B cell (primary cell): ENCODE results near the gene PRSS3. TPM values are rescaled to one million over a fixed set of nuclear protein-coding genes. Genes with fewer than 3 reads are reported as not detected.
"Not testable (repeated sequence)": the region's sequence is repeated elsewhere in the genome, so short reads cannot be mapped to it uniquely, and the experiment has no call there.

Source experiments
- ATAC-seq: fragments of 200-7000 bp; cut with Tn5 transposase; one replicate; pipeline ENCODE4 v1.10.0; 2021; ENCODE audit warnings: low read depth, mild to moderate bottlenecking, moderate number of reproducible peaks, moderate library complexity
- CTCF ChIA-PET: fragments of 350-600 bp; sonication (Branson Sonifier 250); formaldehyde crosslinking; loops from one replicate; lab custom pipeline; 2021; ENCODE audit warnings: antibody characterized with exemption, inconsistent platforms; lab: Charles Lee
- POLR2A ChIA-PET: fragments of 350-600 bp; sonication (Branson Sonifier 250); formaldehyde crosslinking; loops from one replicate; lab custom pipeline; 2021; ENCODE audit warnings: antibody characterized with exemption; lab: Charles Lee
- DNase-seq: peaks from one replicate; pipeline ENCODE4 v3.0.0; 2013
- H2AFZ ChIP-seq: 2 replicates; pipeline ENCODE4 v1.6.1; 2012; ENCODE audit warnings: mild to moderate bottlenecking, low read depth, low read length; ENCODE audit not compliant: insufficient read depth, poor library complexity, severe bottlenecking
- H3K27ac ChIP-seq, 2 donors: 1 replicate in 1 of 2; 2 replicates in 1 of 2; pipeline ENCODE4 v1.5.1; 2012 to 2013; ENCODE audit warnings: low read length in 2 of 2, mild to moderate bottlenecking in 2 of 2, moderate library complexity in 1 of 2
- H3K27me3 ChIP-seq, 4 experiments: fragments of 200-600 bp in 1 of 4; sonication (generic) in 1 of 4; replicated peaks in 1 of 4; 1 replicate in 2 of 4; 2 replicates in 2 of 4; pipeline versions ENCODE4 v1.6.1 to v1.7.0; 2013 to 2016; ENCODE audit warnings: low read length in 3 of 4, mild to moderate bottlenecking in 2 of 4, mixed read lengths in 1 of 4, moderate library complexity in 1 of 4; ENCODE audit not compliant: insufficient read depth in 4 of 4, control insufficient read depth in 3 of 4; ENCODE audit errors: control extremely low read depth in 1 of 4
- H3K36me3 ChIP-seq, 2 experiments: replicated peaks in 1 of 2; 1 replicate in 1 of 2; 2 replicates in 1 of 2; pipeline versions ENCODE4 v1.6.1 to v1.7.1; 2013; ENCODE audit warnings: low read length in 1 of 2; ENCODE audit not compliant: insufficient read depth in 2 of 2, control insufficient read depth in 1 of 2; ENCODE audit errors: control extremely low read depth in 1 of 2, extremely low read depth in 1 of 2
- H3K4me1 ChIP-seq, 2 donors: fragments of 200-600 bp in 1 of 2; sonication (generic) in 1 of 2; 1 replicate in 1 of 2; 2 replicates in 1 of 2; pipeline versions ENCODE4 v1.5.1 to v1.6.1; 2013 to 2017; ENCODE audit warnings: low read length in 2 of 2; ENCODE audit not compliant: control insufficient read depth in 2 of 2, insufficient read depth in 2 of 2
- H3K4me2 ChIP-seq: replicated peaks from 2 replicates; pipeline ENCODE3; 2012; ENCODE audit warnings: mild to moderate bottlenecking, low read depth, low read length; ENCODE audit not compliant: poor library complexity, severe bottlenecking
- H3K4me3 ChIP-seq, 5 experiments: fragments of 200-600 bp in 1 of 5; sonication (generic) in 1 of 5; 1 replicate in 3 of 5; 2 replicates in 2 of 5; pipeline versions ENCODE4 v1.5.1 to v1.7.0; 2011 to 2016; ENCODE audit warnings: low read length in 4 of 5, mild to moderate bottlenecking in 4 of 5, low read depth in 2 of 5, control low read depth in 1 of 5, moderate library complexity in 1 of 5; ENCODE audit not compliant: insufficient read depth in 1 of 5; ENCODE audit errors: control extremely low read depth in 1 of 5, extremely low read depth in 1 of 5
- H3K79me2 ChIP-seq: fragments of 200-600 bp; sonication (generic); one replicate; pipeline ENCODE4 v1.6.0; 2016; ENCODE audit warnings: low read length; ENCODE audit not compliant: control insufficient read depth, insufficient read depth
- H3K9ac ChIP-seq: fragments of 200-600 bp; sonication (generic); 2 replicates; pipeline ENCODE4 v1.6.1; 2017; ENCODE audit warnings: mild to moderate bottlenecking, low read length, moderate library complexity
- H3K9me3 ChIP-seq, 3 donors: one replicate each; pipeline versions ENCODE4 v1.6.1 to v1.7.1; 2013; ENCODE audit warnings: low read length in 2 of 3; ENCODE audit not compliant: control insufficient read depth in 2 of 3, insufficient read depth in 1 of 3; ENCODE audit errors: control extremely low read depth in 1 of 3
- H4K20me1 ChIP-seq: 2 replicates; pipeline ENCODE4 v1.6.0; 2012; ENCODE audit warnings: mild to moderate bottlenecking, low read length; ENCODE audit not compliant: insufficient read depth, control insufficient read depth, poor library complexity, severe bottlenecking
- H3K27ac Mint-ChIP-seq: one replicate; pipeline ENCODE4 v1.8.0; 2021; ENCODE audit warnings: mixed read lengths
- H3K27me3 Mint-ChIP-seq: one replicate; pipeline ENCODE4 v1.8.0; 2021; ENCODE audit warnings: mixed read lengths
- H3K4me1 Mint-ChIP-seq: one replicate; pipeline ENCODE4 v1.8.0; 2021; ENCODE audit warnings: mixed read lengths
- H3K4me3 Mint-ChIP-seq: one replicate; pipeline ENCODE4 v1.8.0; 2021; ENCODE audit warnings: mixed read lengths
- H3K9me3 Mint-ChIP-seq: one replicate; pipeline ENCODE4 v1.8.0; 2022; ENCODE audit warnings: mixed read lengths; ENCODE audit not compliant: insufficient read depth
- CTCF ChIP-seq: fragments of 200-600 bp; IDR thresholded peaks from one replicate; pipeline ENCODE4 v1.8.0; 2022; ENCODE audit warnings: antibody characterized with exemption, mild to moderate bottlenecking
- EZH2 ChIP-seq: IDR thresholded peaks from 2 replicates; pipeline ENCODE4 v1.6.1; 2012; ENCODE audit warnings: borderline replicate concordance, low read depth, mild to moderate bottlenecking, moderate library complexity, low read length; ENCODE audit not compliant: insufficient read depth, poor library complexity, severe bottlenecking
- whole genome bisulfite sequencing: methylation state at CpG from one replicate; pipeline ENCODE4 v1.1.5; 2013; ENCODE audit warnings: missing lambda C conversion rate; ENCODE audit not compliant: insufficient coverage; 5-methylcytosine and 5-hydroxymethylcytosine counted together
- intact Hi-C: fragments of 100-400 bp; cut with micrococcal nuclease; formaldehyde crosslinking; loops from one replicate; pipeline ENCODE4 v1.10.0; 2022
- polyA plus RNA-seq: library from polyadenylated mRNA; depleted of rRNA; stranded (reverse); fragments of >200 nt; gene quantifications from 2 replicates; pipeline ENCODE4 v1.2.3, GENCODE V29; 2012
- total RNA-seq, 2 donors: library from RNA; stranded (reverse); fragments of 120-200 nt in 1 of 2; gene quantifications; 1 replicate in 1 of 2; 2 replicates in 1 of 2; pipeline versions ENCODE4 v1.2.3 to v1.2.4, GENCODE V29; 2013 to 2022

PRSS3 gene
- total and polyA plus RNA-seq, 2 donors (not counting 1 experiment from before 2014, with no cell fraction given) = not detected

- DNase-seq (no peak), ATAC-seq (no peak)
- Mint-ChIP-seq H3K9me3 (no peaks in the 10 kb centered on the region), H3K27ac (no peak overlapping the region), H3K4me3 (no peak overlapping the region), H3K27me3 (peaks cover 30% of the 10 kb centered on the region), H3K4me1 (no peaks in the 10 kb centered on the region)
- H2AFZ ChIP-seq = no peak overlapping the region
- no peak overlapping the region for H3K9ac ChIP-seq
- no peak overlapping the region for H3K4me3 ChIP-seq
- H3K27ac ChIP-seq = no peak overlapping the region
- no peak overlapping the region for H3K4me2 ChIP-seq
- peaks cover 0 to 5% (median 0%) of the 10 kb centered on the region in 3 donors for H3K9me3 ChIP-seq
- no peaks in the 10 kb centered on the region for H3K36me3 ChIP-seq
- POLR2A ChIA-PET = no interaction called here
- WGBS = 75% methylated on average over 1 of the region's 2 CpGs
- no peaks in the 10 kb centered on the region for H3K79me2 ChIP-seq
- CTCF ChIA-PET = interaction anchor here (0.6 to 1.0 kb wide), 2 partner anchors 19 to 59 kb away, joined by 3 to 4 read pairs; no protein-coding TSS in a partner anchor
- H3K27me3 ChIP-seq = peaks cover 0 to 10% (median 5%) of the 10 kb centered on the region in 4 experiments
- intact Hi-C loops = no loop called here
- H4K20me1 ChIP-seq = no peaks in the 10 kb centered on the region
- H3K4me1 ChIP-seq = no peaks in the 10 kb centered on the region
- TF ChIP-seq CTCF = no peak
Measured at GRCh38 chr9:33794560-33794959, 801 bp upstream of the PRSS3 start.

GRCh38 chr9:33795819-33796218 is 458 bp downstream of the PRSS3 start:
- H3K4me2 ChIP-seq = no peak overlapping the region
- H3K9ac ChIP-seq = no peak overlapping the region
- H3K27me3 ChIP-seq = peaks cover 0 to 10% (median 4%) of the 10 kb centered on the region in 4 experiments
- Mint-ChIP-seq H3K27ac (no peak overlapping the region), H3K27me3 (peaks cover 38% of the 10 kb centered on the region), H3K9me3 (no peaks in the 10 kb centered on the region), H3K4me3 (no peak overlapping the region), H3K4me1 (no peaks in the 10 kb centered on the region)
- WGBS = 69% methylated on average over 2 of the region's 4 CpGs
- H3K9me3 ChIP-seq = peaks cover 0 to 5% (median 0%) of the 10 kb centered on the region in 3 donors
- CTCF ChIA-PET = no interaction called here
- no peaks in the 10 kb centered on the region for H3K4me1 ChIP-seq
- H3K4me3 ChIP-seq = no peak overlapping the region
- no peak overlapping the region for H2AFZ ChIP-seq
- no peak for DNase-seq
- H3K36me3 ChIP-seq = no peaks in the 10 kb centered on the region
- TF ChIP-seq EZH2 (no peak), CTCF (no peak)
- H3K27ac ChIP-seq = no peak overlapping the region
- POLR2A ChIA-PET = no interaction called here
- ATAC-seq = no peak
- H4K20me1 ChIP-seq = no peaks in the 10 kb centered on the region
- intact Hi-C loops = no loop called here
- H3K79me2 ChIP-seq = no peaks in the 10 kb centered on the region

- H2AFZ ChIP-seq, H3K9me3 Mint-ChIP-seq, H4K20me1 ChIP-seq, H3K4me3 ChIP-seq, H3K4me1 Mint-ChIP-seq, H3K79me2 ChIP-seq, H3K36me3 ChIP-seq, H3K9ac ChIP-seq, H3K4me2 ChIP-seq, intact Hi-C loops, H3K9me3 ChIP-seq, H3K27ac Mint-ChIP-seq, CTCF ChIA-PET, DNase-seq, H3K4me1 ChIP-seq, POLR2A ChIA-PET, H3K27ac ChIP-seq, H3K4me3 Mint-ChIP-seq, H3K27me3 ChIP-seq, ATAC-seq: not testable (repeated sequence)
- peaks cover 39% of the 10 kb centered on the region for H3K27me3 Mint-ChIP-seq
- 66% methylated on average over 4 of the region's 5 CpGs for WGBS
Measured at GRCh38 chr9:33796679-33797078, 1.3 kb downstream of the PRSS3 start.
